ENCODE measurements around the gene OASL. TPM values are rescaled to one million over a fixed set of nuclear protein-coding genes. Genes with fewer than 3 reads are reported as not detected.

OASL gene, protein sequence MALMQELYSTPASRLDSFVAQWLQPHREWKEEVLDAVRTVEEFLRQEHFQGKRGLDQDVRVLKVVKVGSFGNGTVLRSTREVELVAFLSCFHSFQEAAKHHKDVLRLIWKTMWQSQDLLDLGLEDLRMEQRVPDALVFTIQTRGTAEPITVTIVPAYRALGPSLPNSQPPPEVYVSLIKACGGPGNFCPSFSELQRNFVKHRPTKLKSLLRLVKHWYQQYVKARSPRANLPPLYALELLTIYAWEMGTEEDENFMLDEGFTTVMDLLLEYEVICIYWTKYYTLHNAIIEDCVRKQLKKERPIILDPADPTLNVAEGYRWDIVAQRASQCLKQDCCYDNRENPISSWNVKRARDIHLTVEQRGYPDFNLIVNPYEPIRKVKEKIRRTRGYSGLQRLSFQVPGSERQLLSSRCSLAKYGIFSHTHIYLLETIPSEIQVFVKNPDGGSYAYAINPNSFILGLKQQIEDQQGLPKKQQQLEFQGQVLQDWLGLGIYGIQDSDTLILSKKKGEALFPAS
- polyA plus RNA-seq (0.42 TPM in 1 of 2 replicates, not detected in the other), polyA minus RNA-seq (not detected in 2 replicates)

DNA sequence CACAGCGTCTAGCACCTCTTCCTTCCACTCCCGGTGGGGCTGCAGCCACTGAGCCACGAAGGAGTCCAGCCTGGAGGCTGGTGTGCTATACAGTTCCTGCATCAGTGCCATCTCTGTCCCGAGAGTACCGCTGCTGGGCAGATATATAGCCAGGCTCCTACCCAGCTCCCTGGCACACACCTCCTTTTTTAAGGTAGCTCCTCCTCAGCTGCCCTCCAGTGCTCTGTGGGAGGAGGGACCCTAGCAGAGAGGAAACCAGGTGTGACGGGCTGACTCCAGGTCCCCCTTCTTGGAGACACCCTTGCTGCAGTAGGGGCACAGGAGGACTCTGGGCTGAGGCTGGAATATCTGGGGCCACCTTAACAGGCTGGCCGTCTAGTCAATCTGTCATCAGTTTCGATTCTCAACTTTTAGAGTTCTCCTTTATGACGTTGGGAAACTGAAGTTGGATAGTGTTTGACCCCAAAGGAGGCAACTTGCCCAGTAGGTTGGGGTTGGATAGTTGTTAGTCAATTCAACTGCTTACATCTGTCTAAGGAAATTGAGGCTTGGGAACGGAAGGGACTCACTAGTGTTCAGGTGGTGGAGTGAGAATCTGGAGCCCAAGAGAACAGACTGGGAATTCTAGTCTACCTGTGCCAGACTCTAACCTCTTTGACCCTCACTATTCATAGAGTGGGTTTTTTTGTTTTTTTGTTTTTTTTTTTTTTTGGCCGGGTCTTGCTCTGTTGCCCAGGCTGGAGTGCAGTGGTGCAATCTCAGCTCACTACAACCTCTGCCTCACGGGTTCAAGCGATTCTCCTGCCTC lies at the start of gene OASL:
TSS of gene OASL (minus strand) at position 386 of the 808 bp plus-strand sequence. CDS start at position 111, 275 bp downstream.
- Histone ChIP-seq H3K79me2 (replicated peaks; ENCODE audit: insufficient read depth, low read length) (no peaks in the 10 kb centered on the region), H3K4me3 (ENCODE audit: low read length) (no peak within 1 kb of the TSS), H3K9me2 (ENCODE audit: insufficient read depth, low read length) (no peaks in the 10 kb centered on the region), H3K36me3 (ENCODE audit: insufficient read depth, low read length) (no peaks in the 10 kb centered on the region), H3K9ac (ENCODE audit: low read length) (no peak within 1 kb of the TSS), H2AFZ (ENCODE audit: low read depth, low read length) (no peak within 1 kb of the TSS), H3K4me2 (ENCODE audit: low read length) (no peak within 1 kb of the TSS), H3K27ac (ENCODE audit: low read length) (no peak within 1 kb of the TSS), H3K9me3 (ENCODE audit: low read length) (no peaks in the 10 kb centered on the region), H3F3A (ENCODE audit: insufficient read depth, low read length, poor library complexity, severe bottlenecking) (no peaks in the 10 kb centered on the region), H4K20me1 (ENCODE audit: insufficient read depth) (no peaks in the 10 kb centered on the region), H3K27me3 (ENCODE audit: insufficient read depth, low read depth, low read length) (no peaks in the 10 kb centered on the region)
- TF ChIP-seq MXI1 (conservative IDR thresholded peaks at IDR 0.05; ENCODE audit: poor library complexity, severe bottlenecking) = no peak
- TF ChIP-seq TAF1 (IDR thresholded peaks at IDR 0.05; ENCODE audit: low read depth) = no peak
- TF ChIP-seq, protein P1, sequence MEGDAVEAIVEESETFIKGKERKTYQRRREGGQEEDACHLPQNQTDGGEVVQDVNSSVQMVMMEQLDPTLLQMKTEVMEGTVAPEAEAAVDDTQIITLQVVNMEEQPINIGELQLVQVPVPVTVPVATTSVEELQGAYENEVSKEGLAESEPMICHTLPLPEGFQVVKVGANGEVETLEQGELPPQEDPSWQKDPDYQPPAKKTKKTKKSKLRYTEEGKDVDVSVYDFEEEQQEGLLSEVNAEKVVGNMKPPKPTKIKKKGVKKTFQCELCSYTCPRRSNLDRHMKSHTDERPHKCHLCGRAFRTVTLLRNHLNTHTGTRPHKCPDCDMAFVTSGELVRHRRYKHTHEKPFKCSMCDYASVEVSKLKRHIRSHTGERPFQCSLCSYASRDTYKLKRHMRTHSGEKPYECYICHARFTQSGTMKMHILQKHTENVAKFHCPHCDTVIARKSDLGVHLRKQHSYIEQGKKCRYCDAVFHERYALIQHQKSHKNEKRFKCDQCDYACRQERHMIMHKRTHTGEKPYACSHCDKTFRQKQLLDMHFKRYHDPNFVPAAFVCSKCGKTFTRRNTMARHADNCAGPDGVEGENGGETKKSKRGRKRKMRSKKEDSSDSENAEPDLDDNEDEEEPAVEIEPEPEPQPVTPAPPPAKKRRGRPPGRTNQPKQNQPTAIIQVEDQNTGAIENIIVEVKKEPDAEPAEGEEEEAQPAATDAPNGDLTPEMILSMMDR (IDR thresholded peaks at IDR 0.05; ENCODE audit: poor library complexity, severe bottlenecking) = no peak
- TF ChIP-seq RAD21 (conservative IDR thresholded peaks at IDR 0.05) = no peak
- no peak for TF ChIP-seq SMC3 (conservative IDR thresholded peaks at IDR 0.05; ENCODE audit: poor library complexity)
- TF ChIP-seq POLR2AphosphoS5 (IDR thresholded peaks at IDR 0.05) = no peak
- no peak for TF ChIP-seq EP300 (conservative IDR thresholded peaks at IDR 0.05; ENCODE audit: poor library complexity, severe bottlenecking)
- TF ChIP-seq EZH2 (IDR thresholded peaks at IDR 0.05; ENCODE audit: borderline replicate concordance, insufficient read depth, low read length, poor library complexity, severe bottlenecking) = no peak
- TF ChIP-seq, protein P2, sequence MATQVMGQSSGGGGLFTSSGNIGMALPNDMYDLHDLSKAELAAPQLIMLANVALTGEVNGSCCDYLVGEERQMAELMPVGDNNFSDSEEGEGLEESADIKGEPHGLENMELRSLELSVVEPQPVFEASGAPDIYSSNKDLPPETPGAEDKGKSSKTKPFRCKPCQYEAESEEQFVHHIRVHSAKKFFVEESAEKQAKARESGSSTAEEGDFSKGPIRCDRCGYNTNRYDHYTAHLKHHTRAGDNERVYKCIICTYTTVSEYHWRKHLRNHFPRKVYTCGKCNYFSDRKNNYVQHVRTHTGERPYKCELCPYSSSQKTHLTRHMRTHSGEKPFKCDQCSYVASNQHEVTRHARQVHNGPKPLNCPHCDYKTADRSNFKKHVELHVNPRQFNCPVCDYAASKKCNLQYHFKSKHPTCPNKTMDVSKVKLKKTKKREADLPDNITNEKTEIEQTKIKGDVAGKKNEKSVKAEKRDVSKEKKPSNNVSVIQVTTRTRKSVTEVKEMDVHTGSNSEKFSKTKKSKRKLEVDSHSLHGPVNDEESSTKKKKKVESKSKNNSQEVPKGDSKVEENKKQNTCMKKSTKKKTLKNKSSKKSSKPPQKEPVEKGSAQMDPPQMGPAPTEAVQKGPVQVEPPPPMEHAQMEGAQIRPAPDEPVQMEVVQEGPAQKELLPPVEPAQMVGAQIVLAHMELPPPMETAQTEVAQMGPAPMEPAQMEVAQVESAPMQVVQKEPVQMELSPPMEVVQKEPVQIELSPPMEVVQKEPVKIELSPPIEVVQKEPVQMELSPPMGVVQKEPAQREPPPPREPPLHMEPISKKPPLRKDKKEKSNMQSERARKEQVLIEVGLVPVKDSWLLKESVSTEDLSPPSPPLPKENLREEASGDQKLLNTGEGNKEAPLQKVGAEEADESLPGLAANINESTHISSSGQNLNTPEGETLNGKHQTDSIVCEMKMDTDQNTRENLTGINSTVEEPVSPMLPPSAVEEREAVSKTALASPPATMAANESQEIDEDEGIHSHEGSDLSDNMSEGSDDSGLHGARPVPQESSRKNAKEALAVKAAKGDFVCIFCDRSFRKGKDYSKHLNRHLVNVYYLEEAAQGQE (IDR thresholded peaks at IDR 0.05; ENCODE audit: borderline replicate concordance) = no peak

DNA sequence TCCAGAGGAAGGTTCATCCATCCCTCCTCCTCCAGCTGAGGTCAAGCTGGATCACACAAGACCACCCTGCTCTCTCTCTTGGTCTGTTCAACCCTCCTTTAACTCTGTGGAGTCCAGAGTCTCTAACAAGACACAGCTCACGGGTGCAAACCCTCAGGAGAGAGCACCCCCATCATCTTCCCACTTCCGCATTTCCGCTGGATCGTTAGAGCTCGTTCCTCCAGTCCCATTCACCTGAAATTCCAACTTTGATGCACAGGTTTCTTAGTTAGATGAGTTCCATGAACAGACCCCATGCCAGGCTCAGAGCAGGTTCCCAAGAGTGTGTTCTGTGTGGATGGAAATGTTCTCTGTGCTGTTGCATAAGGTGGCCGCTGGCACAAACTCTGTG lies 49.1 kb upstream of the OASL start:
- no peak overlapping the region for H3K4me3 ChIP-seq (ENCODE audit: low read length)
- H2AFZ ChIP-seq (ENCODE audit: low read depth, low read length) = no peak overlapping the region
- H3F3A ChIP-seq (ENCODE audit: insufficient read depth, low read length, poor library complexity, severe bottlenecking) = no peaks in the 10 kb centered on the region
- no peaks in the 10 kb centered on the region for H3K36me3 ChIP-seq (ENCODE audit: insufficient read depth, low read length)
- H3K9ac ChIP-seq (ENCODE audit: low read length) = no peak overlapping the region
- no peaks in the 10 kb centered on the region for H3K79me2 ChIP-seq (replicated peaks; ENCODE audit: insufficient read depth, low read length)
- H3K27ac ChIP-seq (ENCODE audit: low read length) = no peak overlapping the region
- no peak for TF ChIP-seq TAF1 (IDR thresholded peaks at IDR 0.05; ENCODE audit: low read depth)
- TF ChIP-seq, protein P2 (IDR thresholded peaks at IDR 0.05; ENCODE audit: borderline replicate concordance) = no peak
- TF ChIP-seq EZH2 (IDR thresholded peaks at IDR 0.05; ENCODE audit: borderline replicate concordance, insufficient read depth, low read length, poor library complexity, severe bottlenecking) = no peak
- TF ChIP-seq, protein P1 (IDR thresholded peaks at IDR 0.05; ENCODE audit: poor library complexity, severe bottlenecking) = no peak
- no peaks in the 10 kb centered on the region for H3K9me3 ChIP-seq (ENCODE audit: low read length)
- H3K9me2 ChIP-seq (ENCODE audit: insufficient read depth, low read length) = no peaks in the 10 kb centered on the region
- no peak overlapping the region for H3K4me2 ChIP-seq (ENCODE audit: low read length)
- H3K27me3 ChIP-seq (ENCODE audit: insufficient read depth, low read depth, low read length) = no peaks in the 10 kb centered on the region
- H4K20me1 ChIP-seq (ENCODE audit: insufficient read depth) = no peaks in the 10 kb centered on the region
